Left lung (tissue), 10 donors: ENCODE measurements around the gene C6orf89. TPM values are rescaled to one million over a fixed set of nuclear protein-coding genes. Genes with fewer than 3 reads are reported as not detected.

ENCODE experiments used
- ATAC-seq: fragments of 200-7000 bp; cut with Tn5 transposase; one replicate; pipeline ENCODE4 v1.9.1; 2020; ENCODE audit warnings: moderate library complexity
- DNase-seq, 4 donors: peaks; one replicate each; pipeline ENCODE4 v3.0.0-alpha.2; 2013 to 2020
- H3K27ac ChIP-seq, 2 donors: fragments of 200-600 bp; sonication (generic) in 1 of 2; one replicate each; pipeline versions ENCODE4 v1.5.0 to v1.8.0; 2020 to 2021
- H3K27me3 ChIP-seq, 2 donors: fragments of 200-600 bp; sonication (generic) in 1 of 2; one replicate each; pipeline versions ENCODE4 v1.5.0 to v1.8.0; 2020 to 2021
- H3K36me3 ChIP-seq, 2 donors: fragments of 200-600 bp; sonication (generic) in 1 of 2; one replicate each; pipeline versions ENCODE4 v1.5.0 to v1.8.0; 2020 to 2021
- H3K4me1 ChIP-seq, 2 donors: fragments of 200-600 bp; one replicate each; pipeline ENCODE4 v1.8.0; 2021
- H3K4me3 ChIP-seq, 2 donors: fragments of 200-600 bp; sonication (generic) in 1 of 2; one replicate each; pipeline versions ENCODE4 v1.5.0 to v1.8.0; 2020 to 2021; ENCODE audit warnings: mild to moderate bottlenecking in 1 of 2
- H3K9me3 ChIP-seq, 2 donors: fragments of 200-600 bp; sonication (generic) in 1 of 2; one replicate each; pipeline versions ENCODE4 v1.5.0 to v1.8.0; 2020 to 2021
- CTCF ChIP-seq, 2 donors: fragments of 200-600 bp; sonication (generic) in 1 of 2; IDR thresholded peaks; one replicate each; pipeline versions ENCODE4 v1.5.0 to v1.8.0; 2021; ENCODE audit warnings: antibody characterized with exemption in 2 of 2
- intact Hi-C, 2 donors: fragments of 100-400 bp; cut with DNase I; formaldehyde crosslinking; loops; one replicate each; pipeline versions ENCODE4 v1.11.2 to v1.14.2; 2022
- polyA plus RNA-seq, 6 donors: library from polyadenylated mRNA; unstranded; fragments of 120-200 nt; gene quantifications; one replicate each; pipeline ENCODE4 v1.2.1, GENCODE V29; 2013; ENCODE audit not compliant: insufficient read length in 6 of 6
- total RNA-seq, 2 donors: library from RNA; stranded (reverse); fragmentation: NEBNext Ultra II Directional; extraction: Animal tissue kit (Norgen Biotek cat#: 25700); gene quantifications; one replicate each; pipeline ENCODE4 v1.2.1, GENCODE V29; 2021
- donor health status: DM: no; HTN: yes; CAD: no.
- donor health status: DM: no; HTN: no; CAD: no.

The C6orf89 gene
- total and polyA plus RNA-seq, 8 donors: 43.8 to 59.6 (median 48.0) TPM

- no peak for TF ChIP-seq CTCF (IDR thresholded peaks at IDR 0.05)
- Histone ChIP-seq H3K27me3 (no peaks in the 10 kb centered on the region), H3K36me3 (peaks cover 0 to 41% of the 10 kb centered on the region in 2 donors), H3K4me3 (no peak overlapping the region), H3K27ac (peak overlapping the region in 1 of 2 donors; percentile 18), H3K9me3 (no peaks in the 10 kb centered on the region), H3K4me1 (peaks cover 0 to 6% of the 10 kb centered on the region in 2 donors)
- intact Hi-C loops: no loop called here
- no peak for DNase-seq
- ATAC-seq: no peak
These were observed 41.2 kb downstream of the C6orf89 start for GRCh38 chr6:36926708-36927513.

GRCh38 chr6:36927691-36928546 lies 42.2 kb downstream of the C6orf89 start:
- no peak for TF ChIP-seq CTCF (IDR thresholded peaks at IDR 0.05)
- peaks cover 0 to 6% of the 10 kb centered on the region in 2 donors for H3K4me1 ChIP-seq
- H3K27ac ChIP-seq: peak overlapping the region in 1 of 2 donors; percentile 18
- H3K9me3 ChIP-seq: no peaks in the 10 kb centered on the region
- intact Hi-C loops: no loop called here
- peaks cover 0 to 31% of the 10 kb centered on the region in 2 donors for H3K36me3 ChIP-seq
- ATAC-seq: no peak
- H3K4me3 ChIP-seq: no peak overlapping the region
- no peak for DNase-seq
- H3K27me3 ChIP-seq: no peaks in the 10 kb centered on the region

GRCh38 chr6:36928547-36928918 lies 42.8 kb downstream of the C6orf89 start:
- Histone ChIP-seq H3K4me3 (no peak overlapping the region), H3K36me3 (peaks cover 0 to 25% of the 10 kb centered on the region in 2 donors), H3K27me3 (no peaks in the 10 kb centered on the region), H3K4me1 (peaks cover 0 to 6% of the 10 kb centered on the region in 2 donors), H3K27ac (no peak overlapping the region), H3K9me3 (no peaks in the 10 kb centered on the region)
- no peak for ATAC-seq
- TF ChIP-seq CTCF (IDR thresholded peaks at IDR 0.05): no peak
- intact Hi-C loops: no loop called here
- DNase-seq: no peak

- no peaks in the 10 kb centered on the region for H3K9me3 ChIP-seq
- ATAC-seq: no peak
- no peak for TF ChIP-seq CTCF (IDR thresholded peaks at IDR 0.05)
- H3K4me1 ChIP-seq: peaks cover 0 to 6% of the 10 kb centered on the region in 2 donors
- intact Hi-C loops: no loop called here
- no peaks in the 10 kb centered on the region for H3K27me3 ChIP-seq
- no peak overlapping the region for H3K27ac ChIP-seq
- DNase-seq: no peak
- no peak overlapping the region for H3K4me3 ChIP-seq
- H3K36me3 ChIP-seq: peaks cover 0 to 18% of the 10 kb centered on the region in 2 donors
These were observed 43.4 kb downstream of the C6orf89 start for GRCh38 chr6:36929152-36929551.

- H3K9me3 ChIP-seq: no peaks in the 10 kb centered on the region
- DNase-seq (peak in 1 of 4 donors; percentile 44), ATAC-seq (peak; percentile 35)
- H3K27me3 ChIP-seq: no peaks in the 10 kb centered on the region
- H3K4me3 ChIP-seq: no peak overlapping the region
- no peak for TF ChIP-seq CTCF (IDR thresholded peaks at IDR 0.05)
- H3K4me1 ChIP-seq: peaks cover 0 to 6% of the 10 kb centered on the region in 2 donors
- no peak overlapping the region for H3K27ac ChIP-seq
- peaks cover 0 to 14% of the 10 kb centered on the region in 2 donors for H3K36me3 ChIP-seq
- intact Hi-C loops: no loop called here
These were observed 43.9 kb downstream of the C6orf89 start for GRCh38 chr6:36929607-36930006.
